Measurements from ENCODE around the gene HEPN1. TPM values are rescaled to one million over a fixed set of nuclear protein-coding genes. Genes with fewer than 3 reads are reported as not detected.

The HEPN1 gene
- total RNA-seq, 1 donor from 2014 or later: not detected

DNA sequence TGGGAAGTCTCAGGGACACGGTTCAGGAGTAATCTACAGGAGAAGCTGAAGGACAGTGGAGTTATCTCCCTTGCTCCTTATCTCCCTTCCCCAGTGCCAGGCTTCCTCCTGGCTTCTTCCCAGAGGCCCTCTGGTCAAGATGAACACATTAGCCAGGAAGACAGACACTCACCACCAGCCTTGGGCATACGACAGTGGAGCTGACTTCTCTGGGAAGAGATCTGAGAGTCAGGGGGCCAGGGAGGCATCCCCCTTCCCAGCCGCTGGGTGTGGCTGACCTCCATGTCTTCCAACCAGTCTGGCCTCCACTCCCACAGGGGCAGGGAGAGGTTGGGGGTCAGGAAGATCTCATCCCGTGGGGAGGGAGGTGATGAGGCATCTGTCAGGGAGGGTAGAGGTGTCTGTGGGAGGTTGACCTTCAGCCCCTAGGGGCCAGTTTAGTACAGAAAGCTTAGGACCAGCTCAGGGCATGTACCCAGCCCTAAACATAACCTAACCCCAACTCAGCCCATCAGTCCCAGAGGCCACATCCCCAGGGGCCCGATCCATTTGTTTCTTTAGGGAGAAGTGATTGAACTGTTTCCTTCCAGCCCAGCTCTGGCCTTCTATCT, 34.1 kb upstream of the HEPN1 start:
- Mint-ChIP-seq H3K9me3 (ENCODE audit: low read depth) (no peaks in the 10 kb centered on the region), H3K4me3 (ENCODE audit: low read depth) (no peak overlapping the region), H3K36me3 (ENCODE audit: insufficient read depth) (no peaks in the 10 kb centered on the region), H3K27ac (no peak overlapping the region), H3K27me3 (peaks cover 42% of the 10 kb centered on the region), H3K4me1 (ENCODE audit: low read depth) (peaks cover 9% of the 10 kb centered on the region)
- TF ChIP-seq, protein P1, sequence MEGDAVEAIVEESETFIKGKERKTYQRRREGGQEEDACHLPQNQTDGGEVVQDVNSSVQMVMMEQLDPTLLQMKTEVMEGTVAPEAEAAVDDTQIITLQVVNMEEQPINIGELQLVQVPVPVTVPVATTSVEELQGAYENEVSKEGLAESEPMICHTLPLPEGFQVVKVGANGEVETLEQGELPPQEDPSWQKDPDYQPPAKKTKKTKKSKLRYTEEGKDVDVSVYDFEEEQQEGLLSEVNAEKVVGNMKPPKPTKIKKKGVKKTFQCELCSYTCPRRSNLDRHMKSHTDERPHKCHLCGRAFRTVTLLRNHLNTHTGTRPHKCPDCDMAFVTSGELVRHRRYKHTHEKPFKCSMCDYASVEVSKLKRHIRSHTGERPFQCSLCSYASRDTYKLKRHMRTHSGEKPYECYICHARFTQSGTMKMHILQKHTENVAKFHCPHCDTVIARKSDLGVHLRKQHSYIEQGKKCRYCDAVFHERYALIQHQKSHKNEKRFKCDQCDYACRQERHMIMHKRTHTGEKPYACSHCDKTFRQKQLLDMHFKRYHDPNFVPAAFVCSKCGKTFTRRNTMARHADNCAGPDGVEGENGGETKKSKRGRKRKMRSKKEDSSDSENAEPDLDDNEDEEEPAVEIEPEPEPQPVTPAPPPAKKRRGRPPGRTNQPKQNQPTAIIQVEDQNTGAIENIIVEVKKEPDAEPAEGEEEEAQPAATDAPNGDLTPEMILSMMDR (IDR thresholded peaks at IDR 0.05; ENCODE audit: unreplicated experiment): no peak
- DNase-seq (ENCODE audit: low spot score, unreplicated experiment): no peak

DNA sequence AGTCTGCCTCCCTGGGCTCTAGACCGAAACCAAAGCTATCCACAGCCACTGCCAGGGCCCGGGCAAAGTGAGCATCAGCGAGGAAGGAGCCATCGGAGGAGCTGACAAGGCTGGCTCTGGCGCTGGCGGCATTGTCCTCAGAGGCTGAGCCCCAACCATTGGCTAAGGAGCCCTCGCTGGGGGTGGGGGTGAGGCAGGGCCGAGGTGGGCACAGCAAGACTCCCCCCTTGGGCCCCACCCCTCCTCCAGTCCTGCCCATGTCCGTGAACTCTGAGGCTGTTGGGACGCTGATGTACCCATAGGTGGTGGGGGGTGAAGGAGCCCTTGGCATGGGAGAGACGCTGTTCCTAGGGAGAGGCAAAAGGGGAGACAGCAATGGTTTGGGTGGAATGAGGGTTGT, 32.6 kb upstream of the HEPN1 start:
- peak overlapping the region; percentile 17 for H3K27ac Mint-ChIP-seq
- peaks cover 9% of the 10 kb centered on the region for H3K4me1 Mint-ChIP-seq (ENCODE audit: low read depth)
- H3K4me3 Mint-ChIP-seq (ENCODE audit: low read depth): no peak overlapping the region
- H3K27me3 Mint-ChIP-seq: peaks cover 38% of the 10 kb centered on the region
- no peaks in the 10 kb centered on the region for H3K9me3 Mint-ChIP-seq (ENCODE audit: low read depth)
- DNase-seq (ENCODE audit: low spot score, unreplicated experiment): no peak
- no peaks in the 10 kb centered on the region for H3K36me3 Mint-ChIP-seq (ENCODE audit: insufficient read depth)
- TF ChIP-seq, protein P1 (IDR thresholded peaks at IDR 0.05; ENCODE audit: unreplicated experiment): no peak

DNA sequence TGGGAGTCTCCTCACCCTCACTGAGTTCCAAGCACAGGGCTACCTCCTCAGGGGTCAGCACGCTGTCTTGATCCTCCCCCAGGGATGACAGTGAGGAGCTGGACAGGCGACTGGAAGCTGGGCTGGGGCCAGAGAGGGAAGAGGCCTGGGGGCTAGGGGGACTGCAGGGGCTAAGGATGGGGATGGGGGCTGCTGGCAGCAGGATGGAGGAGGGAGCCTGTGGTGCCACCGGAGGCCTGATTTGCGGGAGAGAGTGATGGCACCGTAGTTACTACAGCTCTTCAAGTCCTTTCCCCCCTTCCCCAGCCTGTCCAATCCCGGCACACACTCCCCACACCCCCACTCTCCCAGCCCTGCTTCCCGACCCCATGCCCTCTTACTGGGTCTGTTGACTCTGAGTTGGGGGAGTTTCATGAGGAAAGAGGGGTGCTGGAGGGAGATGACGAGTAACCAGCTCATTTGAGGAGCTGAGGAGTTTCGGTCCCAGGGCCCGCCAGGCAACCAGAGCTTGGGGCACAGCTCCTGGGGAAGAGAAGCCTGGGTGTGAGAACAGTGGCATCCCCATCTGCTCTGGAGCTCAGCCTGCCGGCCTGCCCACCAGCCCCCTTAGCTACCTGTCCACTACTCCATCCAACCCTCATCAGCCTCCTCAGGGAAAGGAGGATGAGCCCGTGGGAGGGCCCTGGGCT, 31.9 kb upstream of the HEPN1 start:
- H3K4me3 Mint-ChIP-seq (ENCODE audit: low read depth): no peak overlapping the region
- TF ChIP-seq, protein P1 (IDR thresholded peaks at IDR 0.05; ENCODE audit: unreplicated experiment): no peak
- no peak overlapping the region for H3K27ac Mint-ChIP-seq
- DNase-seq (ENCODE audit: low spot score, unreplicated experiment): no peak
- peaks cover 39% of the 10 kb centered on the region for H3K27me3 Mint-ChIP-seq
- no peaks in the 10 kb centered on the region for H3K9me3 Mint-ChIP-seq (ENCODE audit: low read depth)
- H3K4me1 Mint-ChIP-seq (ENCODE audit: low read depth): peaks cover 9% of the 10 kb centered on the region
- no peaks in the 10 kb centered on the region for H3K36me3 Mint-ChIP-seq (ENCODE audit: insufficient read depth)

DNA sequence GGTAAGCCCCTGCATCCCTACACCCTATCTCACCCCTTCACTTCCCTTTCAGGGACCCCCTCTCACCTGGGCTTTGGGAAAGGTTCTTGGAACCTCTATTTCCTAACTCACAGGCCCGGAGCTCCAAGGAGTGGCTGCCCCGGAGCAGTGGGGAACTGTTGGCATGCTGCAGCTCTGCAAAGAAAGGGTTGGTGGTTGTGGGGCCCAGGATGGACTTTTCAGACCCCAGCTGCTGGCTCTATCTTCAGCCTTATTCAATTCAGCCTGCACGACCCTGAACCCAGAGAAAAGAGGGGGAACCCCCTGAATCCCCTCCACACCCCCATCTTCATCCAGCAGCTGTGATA, 31.4 kb upstream of the HEPN1 start:
- Mint-ChIP-seq H3K4me3 (ENCODE audit: low read depth) (no peak overlapping the region), H3K27ac (no peak overlapping the region), H3K9me3 (ENCODE audit: low read depth) (no peaks in the 10 kb centered on the region), H3K27me3 (peaks cover 44% of the 10 kb centered on the region), H3K4me1 (ENCODE audit: low read depth) (peaks cover 5% of the 10 kb centered on the region), H3K36me3 (ENCODE audit: insufficient read depth) (no peaks in the 10 kb centered on the region)
- no peak for DNase-seq (ENCODE audit: low spot score, unreplicated experiment)
- TF ChIP-seq, protein P1 (IDR thresholded peaks at IDR 0.05; ENCODE audit: unreplicated experiment): no peak

DNA sequence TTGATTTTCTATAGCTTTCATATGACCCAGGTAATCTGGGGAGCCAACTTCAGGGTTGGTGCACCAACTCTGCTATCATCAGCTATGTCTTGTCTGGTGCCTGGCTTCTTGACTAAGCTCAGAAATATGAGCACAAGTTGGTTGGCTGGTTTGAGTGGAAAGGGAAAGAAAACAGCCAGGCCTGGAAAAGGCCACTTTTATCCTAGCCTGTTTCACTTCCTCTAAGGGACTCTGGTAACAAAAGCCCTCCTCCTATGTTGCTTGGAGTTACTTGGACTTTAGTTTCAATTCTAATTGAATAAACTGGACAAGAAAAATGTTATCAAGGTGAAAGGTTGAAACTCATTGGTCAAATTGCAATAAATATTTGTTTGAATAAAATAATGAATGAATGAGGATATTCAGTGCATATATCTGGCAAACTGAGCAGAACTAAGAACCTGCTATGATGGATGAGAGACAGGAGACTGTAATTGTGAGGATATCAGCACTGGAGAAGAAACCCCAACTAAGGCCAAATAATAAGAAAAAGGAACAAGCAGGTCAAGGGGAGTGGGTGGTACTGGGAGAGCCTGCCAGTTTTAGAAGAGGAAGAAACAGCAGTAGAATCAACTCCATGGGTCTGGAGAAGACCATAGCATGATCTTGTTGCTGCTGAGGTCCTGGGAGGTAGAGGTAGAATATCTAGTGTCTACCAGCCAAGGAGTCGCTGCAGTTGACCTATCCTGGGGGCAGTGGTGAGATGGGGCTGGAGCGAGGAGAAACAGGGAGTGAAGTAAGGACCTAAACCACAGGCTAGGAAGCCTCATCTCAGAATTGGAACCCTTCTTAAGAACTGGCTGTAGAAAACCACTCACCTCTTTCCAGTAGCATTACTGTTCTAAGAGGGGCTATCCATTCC, 29.6 kb upstream of the HEPN1 start:
- no peak for DNase-seq (ENCODE audit: low spot score, unreplicated experiment)
- no peaks in the 10 kb centered on the region for H3K4me1 Mint-ChIP-seq (ENCODE audit: low read depth)
- TF ChIP-seq, protein P1 (IDR thresholded peaks at IDR 0.05; ENCODE audit: unreplicated experiment): no peak
- peaks cover 54% of the 10 kb centered on the region for H3K27me3 Mint-ChIP-seq
- H3K9me3 Mint-ChIP-seq (ENCODE audit: low read depth): no peaks in the 10 kb centered on the region
- no peak overlapping the region for H3K27ac Mint-ChIP-seq
- H3K36me3 Mint-ChIP-seq (ENCODE audit: insufficient read depth): no peaks in the 10 kb centered on the region
- H3K4me3 Mint-ChIP-seq (ENCODE audit: low read depth): no peak overlapping the region
